Bronchial epithelial cell (primary cell): ENCODE results near the gene AGXT2. TPM values are rescaled to one million over a fixed set of nuclear protein-coding genes. Genes with fewer than 3 reads are reported as not detected.
A peak's percentile ranks its signal among the peaks of the same experiment; 100 is the strongest.
"Not testable (repeated sequence)": the region's sequence is repeated elsewhere in the genome, so short reads cannot be mapped to it uniquely, and the experiment has no call there.

Experiments
- DNase-seq: peaks from one replicate; pipeline ENCODE4 v3.0.0-alpha.2; 2010; ENCODE audit warnings: low read depth
- FAIRE-seq: peaks from 2 replicates; lab custom pipeline; 2011; peaks lifted over from hg19 to GRCh38; lab: Jason Lieb, UNC
- H3K27me3 ChIP-seq: 2 replicates; pipeline ENCODE4 v1.5.1; 2011; ENCODE audit warnings: low read length; ENCODE audit not compliant: control insufficient read depth, insufficient read depth
- H3K36me3 ChIP-seq: 2 replicates; pipeline ENCODE4 v1.5.1; 2011; ENCODE audit warnings: low read length; ENCODE audit not compliant: control insufficient read depth, insufficient read depth
- H3K4me3 ChIP-seq: 2 replicates; pipeline ENCODE4 v1.5.1; 2011; ENCODE audit warnings: mild to moderate bottlenecking, low read depth, low read length, control low read depth
- CTCF ChIP-seq: IDR thresholded peaks from 2 replicates; pipeline ENCODE4 v1.5.1; 2011; ENCODE audit warnings: mild to moderate bottlenecking, moderate library complexity, low read length, control low read depth, inconsistent platforms; ENCODE audit not compliant: insufficient read depth, severe bottlenecking
- total RNA-seq: library from RNA; depleted of rRNA; stranded (reverse); fragments of >200 nt; gene quantifications from 2 replicates; pipeline ENCODE4 v1.2.1, GENCODE V29; 2014

Gene AGXT2
- total RNA-seq, 1 donor from 2014 or later: not detected

DNA sequence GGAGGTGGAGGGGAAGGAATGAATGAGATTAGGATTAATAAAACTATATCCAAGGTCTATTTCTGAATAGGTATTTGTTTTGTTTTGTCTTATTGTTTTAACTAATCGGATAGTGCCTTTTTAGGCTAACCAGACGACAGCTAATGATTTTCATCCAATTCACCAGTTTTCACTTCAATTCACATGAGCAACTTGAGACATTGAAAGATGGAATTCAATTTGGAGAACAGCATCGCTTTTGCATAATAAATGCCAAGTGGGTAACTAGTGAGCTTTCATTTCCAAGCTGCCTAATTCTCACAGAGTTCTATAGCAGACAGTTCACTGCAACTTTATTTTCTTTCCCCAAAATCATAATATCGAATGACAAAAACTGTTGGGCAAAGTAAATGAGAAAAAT is 5.0 kb downstream of the AGXT2 start:
- H3K27me3 ChIP-seq: no peaks in the 10 kb centered on the region
- FAIRE-seq (no peak), DNase-seq (no peak)
- H3K36me3 ChIP-seq: no peaks in the 10 kb centered on the region
- H3K4me3 ChIP-seq: no peak overlapping the region
- no peak for TF ChIP-seq CTCF

DNA sequence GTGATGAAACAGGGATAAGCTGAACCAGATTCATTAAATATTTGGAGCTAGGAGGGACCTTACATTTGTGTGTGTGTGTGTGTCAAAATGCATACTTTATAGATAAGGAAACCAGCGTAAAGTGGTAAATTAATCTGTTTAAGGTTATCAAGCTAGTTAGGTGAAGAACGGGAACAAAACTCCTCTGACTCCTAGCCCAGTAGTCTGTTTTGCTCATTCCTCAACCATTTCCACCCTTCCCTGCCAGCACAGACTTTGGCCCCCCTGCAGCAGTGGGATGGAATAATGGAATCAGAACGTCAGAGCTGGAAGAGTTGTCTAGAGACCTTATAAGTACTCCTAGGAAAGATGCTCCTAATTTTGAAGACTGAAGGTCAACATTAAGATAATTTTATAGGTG is 6.5 kb downstream of the AGXT2 start:
- DNase-seq: no peak
- H3K36me3 ChIP-seq: no peaks in the 10 kb centered on the region
- H3K27me3 ChIP-seq: no peaks in the 10 kb centered on the region
- H3K4me3 ChIP-seq: no peak overlapping the region
- no peak for FAIRE-seq
- no peak for TF ChIP-seq CTCF

DNA sequence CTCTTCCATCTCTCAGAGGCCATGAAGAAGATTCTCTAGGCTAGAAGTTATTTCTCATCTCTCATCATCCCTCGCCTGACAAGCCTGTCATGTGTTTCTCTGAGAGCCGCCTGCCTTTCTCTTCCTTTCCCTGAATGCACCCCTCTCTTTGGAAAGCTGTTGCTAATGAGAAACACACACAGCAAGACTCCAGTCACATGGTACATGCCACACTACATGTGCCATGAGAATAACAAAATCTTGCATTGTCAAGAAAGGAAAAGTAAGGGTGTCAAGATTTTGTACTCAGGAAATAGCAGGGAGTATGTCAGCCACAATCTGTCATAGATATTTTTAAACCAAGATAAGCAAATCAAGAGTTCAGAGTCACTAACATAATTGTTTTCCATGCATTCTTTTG is 8.9 kb downstream of the AGXT2 start:
- no peak for TF ChIP-seq CTCF
- H3K27me3 ChIP-seq: no peaks in the 10 kb centered on the region

GRCh38 chr5:35036536-35036935 is 11.2 kb downstream of the AGXT2 start:
- no peak overlapping the region for H3K4me3 ChIP-seq
- DNase-seq: no peak
- TF ChIP-seq CTCF: no peak
- H3K36me3 ChIP-seq: no peaks in the 10 kb centered on the region
- no peak for FAIRE-seq
- no peaks in the 10 kb centered on the region for H3K27me3 ChIP-seq

More for the DNA sequence above, 8.9 kb downstream of the AGXT2 start:
- H3K4me3 ChIP-seq: no peak overlapping the region
- FAIRE-seq: peak; percentile 86
- H3K36me3 ChIP-seq: no peaks in the 10 kb centered on the region
- DNase-seq: no peak

DNA sequence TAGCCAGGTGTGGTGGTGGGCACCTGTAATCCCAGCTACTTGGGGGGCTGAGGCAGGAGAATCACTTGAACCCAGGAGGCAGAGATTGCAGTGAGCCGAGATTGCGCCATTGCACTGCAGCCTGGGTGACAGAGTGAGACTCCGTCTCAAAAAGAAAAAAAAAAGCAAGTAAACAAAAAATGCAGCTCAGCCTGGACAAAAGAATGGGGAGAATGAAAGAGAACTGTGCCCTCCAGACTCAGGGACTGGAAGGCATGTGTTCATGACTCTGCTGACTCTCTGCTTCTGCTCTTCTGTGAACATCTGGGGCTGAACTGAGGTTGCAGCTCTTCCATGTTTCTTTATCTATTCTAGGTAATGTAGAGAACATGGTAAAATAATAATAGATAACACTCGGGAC is 11.8 kb downstream of the AGXT2 start:
- H3K27me3 ChIP-seq, DNase-seq, H3K4me3 ChIP-seq, FAIRE-seq, H3K36me3 ChIP-seq: not testable (repeated sequence)

- Histone ChIP-seq H3K27me3 (no peaks in the 10 kb centered on the region), H3K36me3 (no peaks in the 10 kb centered on the region), H3K4me3 (no peak overlapping the region)
- no peak for TF ChIP-seq CTCF
- DNase-seq (no peak), FAIRE-seq (no peak)
These were observed 12.5 kb downstream of the AGXT2 start for GRCh38 chr5:35035271-35035670.
